ENCODE measurements around the gene STARD7.

GRCh38 chr2:96233436-96233835 lies 24.8 kb upstream of the STARD7 start:
- no peak for TF ChIP-seq EZH2 (IDR thresholded peaks at IDR 0.05; ENCODE audit: low read depth, unreplicated experiment)
- no peak for TF ChIP-seq POLR2AphosphoS5 (IDR thresholded peaks at IDR 0.05; ENCODE audit: low read depth)
- TF ChIP-seq, protein P1, sequence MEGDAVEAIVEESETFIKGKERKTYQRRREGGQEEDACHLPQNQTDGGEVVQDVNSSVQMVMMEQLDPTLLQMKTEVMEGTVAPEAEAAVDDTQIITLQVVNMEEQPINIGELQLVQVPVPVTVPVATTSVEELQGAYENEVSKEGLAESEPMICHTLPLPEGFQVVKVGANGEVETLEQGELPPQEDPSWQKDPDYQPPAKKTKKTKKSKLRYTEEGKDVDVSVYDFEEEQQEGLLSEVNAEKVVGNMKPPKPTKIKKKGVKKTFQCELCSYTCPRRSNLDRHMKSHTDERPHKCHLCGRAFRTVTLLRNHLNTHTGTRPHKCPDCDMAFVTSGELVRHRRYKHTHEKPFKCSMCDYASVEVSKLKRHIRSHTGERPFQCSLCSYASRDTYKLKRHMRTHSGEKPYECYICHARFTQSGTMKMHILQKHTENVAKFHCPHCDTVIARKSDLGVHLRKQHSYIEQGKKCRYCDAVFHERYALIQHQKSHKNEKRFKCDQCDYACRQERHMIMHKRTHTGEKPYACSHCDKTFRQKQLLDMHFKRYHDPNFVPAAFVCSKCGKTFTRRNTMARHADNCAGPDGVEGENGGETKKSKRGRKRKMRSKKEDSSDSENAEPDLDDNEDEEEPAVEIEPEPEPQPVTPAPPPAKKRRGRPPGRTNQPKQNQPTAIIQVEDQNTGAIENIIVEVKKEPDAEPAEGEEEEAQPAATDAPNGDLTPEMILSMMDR (conservative IDR thresholded peaks at IDR 0.05; ENCODE audit: low read depth in 2 of 2): no peak
- TF ChIP-seq EZH2phosphoT487 (IDR thresholded peaks at IDR 0.05; ENCODE audit: unreplicated experiment): no peak
- no peak for TF ChIP-seq ZNF331 (CRISPR knock-in tag; IDR thresholded peaks at IDR 0.05; ENCODE audit: low read depth)
- TF ChIP-seq REST (IDR thresholded peaks at IDR 0.05; ENCODE audit: unreplicated experiment): no peak
- no peak for TF ChIP-seq JUNB (IDR thresholded peaks at IDR 0.05; ENCODE audit: unreplicated experiment)
- TF ChIP-seq ZNF462 (CRISPR knock-in tag; IDR thresholded peaks at IDR 0.05): no peak
